GM23338 (cell line): ENCODE results near the gene TRIM14. TPM values are rescaled to one million over a fixed set of nuclear protein-coding genes. Genes with fewer than 3 reads are reported as not detected.

ENCODE experiments used
- ATAC-seq: fragments of 200-7000 bp; cut with Tn5 transposase; 3 replicates; pipeline ENCODE4 v1.9.1; 2020
- DNase-seq: peaks from one replicate; pipeline ENCODE4 v3.0.0-alpha.2; 2015; ENCODE audit warnings: low spot score
- H2AFZ ChIP-seq: fragments of 200-600 bp; sonication (generic); 2 replicates; pipeline ENCODE4 v1.8.0; 2016; ENCODE audit warnings: antibody characterized with exemption, mild to moderate bottlenecking, moderate library complexity
- H3F3A ChIP-seq: fragments of 200-600 bp; sonication (generic); replicated peaks from 2 replicates; pipeline ENCODE4 v1.8.0; 2017; ENCODE audit warnings: antibody characterized with exemption, mixed run types, low read depth
- H3K27ac ChIP-seq: fragments of 200-600 bp; sonication (generic); 2 replicates; pipeline ENCODE4 v1.6.1; 2016; ENCODE audit warnings: low read depth
- H3K27me3 ChIP-seq: fragments of 200-600 bp; sonication (generic); 2 replicates; pipeline ENCODE4 v1.8.0; 2016; ENCODE audit warnings: mild to moderate bottlenecking, mixed run types, moderate library complexity; ENCODE audit not compliant: insufficient read depth
- H3K36me3 ChIP-seq: fragments of 200-600 bp; sonication (generic); 2 replicates; pipeline ENCODE4 v1.8.0; 2016; ENCODE audit warnings: mild to moderate bottlenecking; ENCODE audit not compliant: insufficient read depth
- H3K4me1 ChIP-seq: fragments of 200-600 bp; sonication (generic); 2 replicates; pipeline ENCODE4 v1.8.0; 2016; ENCODE audit warnings: mild to moderate bottlenecking, moderate library complexity; ENCODE audit not compliant: insufficient read depth
- H3K4me2 ChIP-seq: fragments of 200-600 bp; sonication (generic); 2 replicates; pipeline ENCODE4 v1.7.1; 2017; ENCODE audit warnings: mixed run types
- H3K4me3 ChIP-seq: fragments of 200-600 bp; sonication (generic); 2 replicates; pipeline ENCODE4 v1.6.1; 2016; ENCODE audit warnings: mixed run types
- H3K79me2 ChIP-seq: fragments of 200-600 bp; sonication (generic); replicated peaks from 2 replicates; pipeline ENCODE4 v1.8.0; 2017; ENCODE audit warnings: mild to moderate bottlenecking; ENCODE audit not compliant: insufficient read depth
- H3K9me2 ChIP-seq: fragments of 200-600 bp; sonication (generic); 2 replicates; pipeline ENCODE4 v1.8.0; 2017; ENCODE audit not compliant: insufficient read depth
- H4K20me1 ChIP-seq: fragments of 200-600 bp; sonication (generic); replicated peaks from 2 replicates; pipeline ENCODE4 v1.8.0; 2017; ENCODE audit warnings: mild to moderate bottlenecking; ENCODE audit not compliant: insufficient read depth
- H3K27ac Mint-ChIP-seq: 2 replicates; pipeline ENCODE4 v1.8.0; 2020; ENCODE audit warnings: inconsistent platforms, mild to moderate bottlenecking, moderate library complexity, mixed read lengths
- H3K27me3 Mint-ChIP-seq: 3 replicates; pipeline ENCODE4 v1.8.0; 2022; ENCODE audit warnings: low read depth, mild to moderate bottlenecking, moderate library complexity, mixed read lengths, inconsistent platforms; ENCODE audit not compliant: insufficient read depth, poor library complexity
- H3K36me3 Mint-ChIP-seq: 3 replicates; pipeline ENCODE4 v1.8.0; 2021; ENCODE audit warnings: low read depth, mild to moderate bottlenecking, inconsistent platforms, moderate library complexity, mixed read lengths
- H3K4me1 Mint-ChIP-seq: 3 replicates; pipeline ENCODE4 v1.8.0; 2020; ENCODE audit warnings: mild to moderate bottlenecking, inconsistent platforms, mixed read lengths
- H3K4me3 Mint-ChIP-seq: 3 replicates; pipeline ENCODE4 v1.8.0; 2021; ENCODE audit warnings: moderate library complexity, mild to moderate bottlenecking, inconsistent platforms, mixed read lengths
- H3K9me3 Mint-ChIP-seq: 3 replicates; pipeline ENCODE4 v1.8.0; 2020; ENCODE audit warnings: moderate library complexity, mild to moderate bottlenecking, inconsistent platforms, mixed read lengths
- CREB1 ChIP-seq: fragments of 250-450 bp; sonication (Bioruptor Pico); IDR thresholded peaks from 2 replicates; pipeline ENCODE4 v1.5.0; 2020; ENCODE audit warnings: low read depth, mild to moderate bottlenecking, moderate library complexity
- ETS1 ChIP-seq: IDR thresholded peaks from 2 replicates; pipeline ENCODE4 v1.6.1; 2016; ENCODE audit warnings: antibody characterized with exemption
- EZH2 ChIP-seq: fragments of 200-600 bp; sonication (generic); IDR thresholded peaks from one replicate; pipeline ENCODE4 v1.8.0; 2017; ENCODE audit warnings: antibody characterized with exemption, mild to moderate bottlenecking, low read depth; ENCODE audit not compliant: unreplicated experiment
- EZH2phosphoT487 ChIP-seq: fragments of 200-600 bp; sonication (generic); IDR thresholded peaks from one replicate; pipeline ENCODE4 v1.8.1; 2018; ENCODE audit warnings: antibody characterized with exemption; ENCODE audit not compliant: unreplicated experiment
- NANOG ChIP-seq: IDR thresholded peaks from 2 replicates; pipeline ENCODE4 v1.6.1; 2016; ENCODE audit warnings: antibody characterized with exemption, borderline replicate concordance
- POLR2AphosphoS5 ChIP-seq: IDR thresholded peaks from 2 replicates; pipeline ENCODE4 v1.6.1; 2016; ENCODE audit warnings: antibody characterized with exemption, low read depth
- REST ChIP-seq: IDR thresholded peaks from one replicate; pipeline ENCODE4 v1.6.1; 2018; ENCODE audit warnings: antibody characterized with exemption; ENCODE audit not compliant: unreplicated experiment
- STAT1 ChIP-seq: IDR thresholded peaks from one replicate; pipeline ENCODE4 v1.6.1; 2016; ENCODE audit warnings: antibody characterized with exemption; ENCODE audit not compliant: unreplicated experiment
- ZNF114 ChIP-seq: fragments of 250-450 bp; sonication (Bioruptor Pico); IDR thresholded peaks from 2 replicates; pipeline ENCODE4 v1.5.0; 2020; ENCODE audit warnings: mild to moderate bottlenecking, moderate library complexity
- ZNF331 ChIP-seq: fragments of 250-450 bp; sonication (Bioruptor Pico); IDR thresholded peaks from 2 replicates; pipeline ENCODE4 v1.5.0; 2020; ENCODE audit warnings: low read depth, mild to moderate bottlenecking, moderate library complexity
- ZNF462 ChIP-seq: fragments of 250-450 bp; sonication (Bioruptor Pico); IDR thresholded peaks from 2 replicates; pipeline ENCODE4 v1.5.0; 2020; ENCODE audit warnings: mild to moderate bottlenecking, moderate library complexity
- polyA plus RNA-seq: library from polyadenylated mRNA; unstranded; fragments of >200 nt; fragmentation: Nextera tagmentation; extraction: Ambion mirVana; gene quantifications from 2 replicates; pipeline ENCODE4 v1.2.1, GENCODE V29; 2016
- total RNA-seq: library from RNA; depleted of rRNA; stranded (reverse); fragments of >200 nt; shearing (Covaris generic); gene quantifications from 2 replicates; pipeline ENCODE4 v1.2.3, GENCODE V29; 2014

TRIM14 gene
- total and polyA plus RNA-seq, 2 experiments from 2014 or later = 17.2 to 25.3 TPM

GRCh38 chr9:98092613-98092931 is 26.4 kb downstream of the TRIM14 start:
- peaks cover 18% of the 10 kb centered on the region for H3K36me3 Mint-ChIP-seq
- H3K27me3 Mint-ChIP-seq = peaks cover 27% of the 10 kb centered on the region
- Histone ChIP-seq H3K4me3 (peak overlapping the region; percentile 36; the same call in 1 of the 2 replicates), H3K4me2 (peak overlapping the region; percentile 68), H3K79me2 (no peaks in the 10 kb centered on the region), H3K27ac (peak overlapping the region; percentile 4; the same call in 1 of the 2 replicates), H3K36me3 (no peaks in the 10 kb centered on the region), H4K20me1 (no peaks in the 10 kb centered on the region), H3K4me1 (peaks cover 18% of the 10 kb centered on the region), H3F3A (no peaks in the 10 kb centered on the region), H3K9me2 (no peaks in the 10 kb centered on the region), H3K27me3 (peaks cover 11% of the 10 kb centered on the region; the same call in 1 of the 2 replicates), H2AFZ (no peak overlapping the region)
- TF ChIP-seq ZNF114 (no peak), EZH2 (no peak), STAT1 (no peak), POLR2AphosphoS5 (no peak), ZNF462 (CRISPR knock-in tag) (no peak), EZH2phosphoT487 (no peak), REST (no peak), ETS1 (no peak), NANOG (no peak), CREB1 (no peak), ZNF331 (CRISPR knock-in tag) (no peak)
- H3K27ac Mint-ChIP-seq = no peak overlapping the region
- DNase-seq = no peak
- ATAC-seq = no peak
- no peak overlapping the region; the same call in 2 of the 3 replicates for H3K4me3 Mint-ChIP-seq
- peaks cover 6% of the 10 kb centered on the region; the same call in 2 of the 3 replicates for H3K9me3 Mint-ChIP-seq
- peaks cover 35% of the 10 kb centered on the region for H3K4me1 Mint-ChIP-seq
